Measurements from ENCODE around the gene USPL1.

The USPL1 gene

DNA sequence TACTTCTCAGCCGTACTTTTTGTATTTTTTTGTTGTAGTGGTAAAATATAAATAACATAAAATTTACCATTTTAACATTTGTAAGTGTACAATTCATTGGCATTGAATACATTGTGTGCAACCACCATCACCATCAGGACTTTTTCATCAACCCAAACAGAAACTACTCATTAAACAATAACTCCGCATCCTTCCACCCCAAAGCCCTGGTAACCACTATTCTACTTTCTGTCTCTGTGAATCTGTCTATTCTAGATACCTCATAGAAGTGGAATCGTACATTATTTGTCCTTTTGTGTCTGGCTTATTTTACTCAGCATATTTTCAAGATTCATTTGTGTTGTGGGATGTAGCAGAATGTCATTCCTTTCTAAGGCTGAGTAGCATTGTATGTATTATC is 38.5 kb downstream of the USPL1 start:
- no peak for DNase-seq (ENCODE audit: low read depth, low spot score)

DNA sequence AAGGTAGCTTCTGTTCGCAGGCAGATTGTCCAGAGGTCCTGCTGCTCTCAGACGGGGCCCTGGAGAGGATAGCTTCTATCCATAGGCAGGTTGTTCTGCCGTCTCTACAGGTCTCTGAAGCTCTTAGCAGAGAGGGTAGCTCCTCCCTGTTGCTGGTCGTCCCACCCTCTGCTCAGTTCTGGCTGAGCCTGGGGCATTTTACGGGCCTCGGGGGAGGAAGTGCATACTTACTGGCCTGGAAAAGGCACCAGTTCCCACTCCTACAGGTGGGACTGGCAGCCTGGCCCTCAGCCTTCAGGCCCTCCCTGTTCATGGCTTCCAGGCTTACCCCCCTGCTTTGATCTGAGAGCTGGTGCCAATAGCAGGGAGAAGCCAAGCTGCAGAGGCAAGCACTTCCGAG is 42.3 kb downstream of the USPL1 start:
- DNase-seq (ENCODE audit: low read depth, low spot score): no peak

- DNase-seq (ENCODE audit: low read depth, low spot score): no peak
These were observed 43.1 kb downstream of the USPL1 start for GRCh38 chr13:30660796-30661195.

GRCh38 chr13:30664689-30665275 is 47.1 kb downstream of the USPL1 start:
- no peak for DNase-seq (ENCODE audit: low read depth, low spot score)

DNA sequence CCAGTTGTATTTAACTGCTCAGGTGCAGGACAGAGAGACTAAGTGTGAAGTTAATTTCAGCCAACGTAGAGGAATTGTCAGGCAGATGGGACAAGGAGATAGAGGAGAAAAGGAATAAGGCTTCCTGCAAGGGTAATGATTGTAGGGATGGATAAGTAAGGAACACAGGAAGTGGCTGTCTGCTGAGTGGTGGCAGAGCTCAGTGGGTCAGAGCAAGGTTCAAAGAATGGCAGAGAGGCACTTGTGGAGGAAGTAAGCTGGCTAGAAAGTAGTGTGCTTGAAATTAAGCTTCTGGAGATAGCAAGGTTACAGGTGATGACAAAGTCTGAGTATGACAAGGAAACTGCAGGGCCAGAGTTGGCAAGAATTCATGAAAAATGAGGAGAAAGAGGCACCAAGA is 47.9 kb downstream of the USPL1 start:
- DNase-seq (ENCODE audit: low read depth, low spot score): no peak

DNA sequence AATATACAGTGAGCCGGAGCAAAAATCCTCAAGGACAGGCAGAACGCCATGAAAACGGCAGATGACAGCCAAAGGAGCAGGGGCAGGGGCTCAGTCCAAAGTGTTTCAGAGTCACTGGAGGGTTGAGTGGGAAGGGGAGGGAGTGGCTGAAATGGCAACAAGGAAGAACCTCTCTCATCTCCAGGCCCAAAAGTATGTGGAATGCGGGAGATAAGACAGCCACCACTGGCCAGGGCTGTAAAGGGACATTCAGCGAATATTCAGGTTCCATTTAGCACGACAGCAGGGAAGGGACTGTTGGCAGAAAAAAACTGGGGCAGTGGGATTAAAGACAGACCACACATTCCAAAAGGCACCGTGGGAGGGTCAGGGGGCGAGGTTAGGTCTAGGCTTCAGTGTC is 48.4 kb downstream of the USPL1 start:
- no peak for DNase-seq (ENCODE audit: low read depth, low spot score)

- DNase-seq (ENCODE audit: low read depth, low spot score): no peak
These were observed 49.3 kb downstream of the USPL1 start for GRCh38 chr13:30667014-30667413.

DNA sequence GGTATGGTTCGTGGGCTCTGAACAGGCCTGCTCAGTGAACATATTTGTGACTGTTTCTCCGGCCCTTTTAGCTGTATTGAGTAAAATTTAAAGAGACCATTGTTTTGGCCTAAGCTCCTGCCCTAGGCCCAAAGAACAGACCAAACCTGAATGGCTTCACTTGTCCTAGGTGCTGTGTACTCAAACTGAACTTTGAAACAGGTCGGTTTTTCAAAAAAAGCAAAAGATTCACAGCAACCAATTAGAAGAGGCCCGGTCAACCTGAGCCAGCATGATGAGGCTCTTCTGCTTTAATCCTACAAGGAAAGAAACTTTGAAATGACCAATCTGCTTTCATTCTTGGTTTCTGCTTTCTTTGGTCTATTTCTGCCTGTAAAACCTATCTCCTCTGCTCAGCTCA is 50.6 kb downstream of the USPL1 start:
- DNase-seq (ENCODE audit: low read depth, low spot score): no peak

GRCh38 chr13:30671271-30671815 is 53.6 kb downstream of the USPL1 start:
- DNase-seq (ENCODE audit: low read depth, low spot score): no peak

DNA sequence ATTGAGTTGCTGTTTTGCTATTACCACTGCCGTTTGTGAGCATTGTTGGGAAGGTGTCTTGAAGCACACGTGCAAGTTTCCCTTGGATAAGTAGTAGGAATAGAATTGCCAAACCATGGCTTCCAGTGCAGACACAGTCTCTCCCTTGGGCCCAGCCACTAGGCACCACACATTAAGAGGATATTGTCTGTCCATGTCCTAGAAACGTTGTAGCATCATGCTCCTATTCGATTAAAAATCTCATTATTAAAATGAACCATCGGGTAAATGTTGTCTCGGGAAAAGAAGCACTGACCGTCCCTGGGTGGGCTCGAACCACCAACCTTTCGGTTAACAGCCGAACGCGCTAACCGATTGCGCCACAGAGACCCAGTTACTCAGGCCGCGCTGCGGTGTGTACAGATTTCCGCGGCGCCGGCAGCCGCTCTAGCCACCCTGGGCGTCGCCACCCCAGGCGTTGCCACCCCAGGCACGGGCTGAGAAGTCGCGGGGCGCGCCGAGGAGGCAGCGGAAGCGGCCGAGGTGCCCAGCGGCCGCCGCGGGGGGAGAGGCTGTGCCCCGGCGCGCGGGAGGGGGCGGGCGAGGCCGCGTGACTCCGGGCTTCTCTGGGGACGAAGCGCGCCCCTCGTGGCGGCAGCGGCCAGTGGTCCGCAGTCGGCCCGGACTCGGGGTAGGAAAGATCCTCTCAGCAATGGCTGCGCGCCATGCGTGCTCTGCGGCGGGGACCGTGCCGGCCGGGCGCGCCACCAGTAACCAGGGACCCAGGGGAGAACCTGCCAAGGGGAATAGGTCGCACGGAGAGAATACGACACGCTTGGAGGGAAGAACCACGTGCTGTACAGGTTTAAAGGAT is 56.2 kb downstream of the USPL1 start:
- peak; percentile 71 for DNase-seq (ENCODE audit: low read depth, low spot score)

DNA sequence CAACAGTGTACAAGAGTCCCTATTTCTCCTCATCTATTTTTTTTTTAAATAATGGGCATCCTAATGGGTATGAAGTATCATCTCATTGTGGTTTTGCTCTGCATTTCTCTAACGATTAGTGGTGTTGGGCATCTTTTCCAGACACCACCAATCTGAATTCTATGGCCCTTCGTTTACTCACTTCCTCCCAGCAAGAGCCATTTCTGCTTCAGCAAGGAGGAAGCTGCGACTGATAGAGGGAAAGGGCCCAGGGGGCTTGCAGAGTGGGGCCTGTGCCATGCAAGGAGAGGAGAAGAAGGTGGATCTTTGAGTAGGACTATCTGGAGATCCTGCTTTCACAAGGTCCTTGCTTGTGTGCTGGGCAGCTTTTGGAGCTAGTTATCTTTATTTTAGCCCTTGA is 58.0 kb downstream of the USPL1 start:
- DNase-seq (ENCODE audit: low read depth, low spot score): no peak

GRCh38 chr13:30676672-30677071 is 59.0 kb downstream of the USPL1 start:
- no peak for DNase-seq (ENCODE audit: low read depth, low spot score)

DNA sequence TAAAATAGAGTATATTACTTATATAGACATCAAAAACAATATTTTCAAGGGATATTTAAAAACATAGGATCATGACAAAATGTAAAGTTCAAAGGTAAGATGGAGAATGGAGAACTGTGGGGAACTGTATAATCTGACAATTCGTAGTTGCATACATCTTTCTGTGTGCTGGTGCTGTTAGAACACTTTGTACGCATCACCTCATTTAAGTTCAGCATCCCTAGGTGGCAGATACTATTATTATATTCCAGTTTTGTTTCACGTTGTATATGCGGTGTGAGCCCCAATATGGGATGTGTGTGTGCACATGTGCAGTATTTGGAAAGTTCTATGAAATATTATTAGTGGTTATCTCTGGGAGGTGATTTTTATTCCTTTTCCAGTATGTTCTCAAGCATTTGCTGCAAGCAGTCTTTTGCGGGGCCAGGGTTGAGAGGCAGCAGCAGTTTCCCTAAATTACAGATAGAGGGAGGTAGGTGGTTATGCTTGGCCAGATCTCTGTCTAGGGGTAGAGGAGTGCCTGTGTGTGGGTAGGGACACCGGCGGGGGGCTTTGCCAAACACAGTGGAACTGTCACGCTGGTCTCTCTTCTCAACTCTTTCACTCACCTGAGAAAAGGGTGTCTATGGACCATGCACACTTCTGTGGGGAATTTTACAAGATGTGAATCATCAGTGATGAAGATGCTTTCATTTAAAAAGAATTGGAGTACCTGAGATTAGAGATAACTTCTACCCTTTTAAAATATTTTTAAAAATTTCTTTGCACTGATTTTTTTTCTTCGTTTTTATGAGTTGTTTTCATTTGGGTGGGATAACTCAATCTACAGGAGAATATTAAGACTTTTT is 62.0 kb downstream of the USPL1 start:
- no peak for DNase-seq (ENCODE audit: low read depth, low spot score)

DNA sequence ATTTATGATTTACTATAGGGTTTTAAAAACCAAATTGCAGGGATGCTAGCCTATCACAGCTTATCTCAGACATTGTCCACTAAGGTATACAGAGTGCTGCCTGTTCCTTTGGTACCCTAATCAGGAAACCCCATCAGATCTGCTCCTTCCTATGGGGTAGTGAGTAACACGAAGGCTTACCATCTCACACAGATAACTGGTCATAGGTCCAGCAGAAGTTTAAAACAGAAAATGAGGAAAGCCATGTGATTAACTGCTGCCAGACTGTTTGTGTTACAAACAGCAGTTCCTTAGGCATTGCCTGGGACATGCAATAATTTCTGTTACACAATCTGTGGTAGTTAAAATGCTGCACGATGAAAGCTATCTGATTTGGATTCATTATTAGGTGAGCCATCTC is 64.1 kb downstream of the USPL1 start:
- DNase-seq (ENCODE audit: low read depth, low spot score): no peak

- DNase-seq (ENCODE audit: low read depth, low spot score): no peak
These were observed 67.7 kb downstream of the USPL1 start for GRCh38 chr13:30685320-30685859.

DNA sequence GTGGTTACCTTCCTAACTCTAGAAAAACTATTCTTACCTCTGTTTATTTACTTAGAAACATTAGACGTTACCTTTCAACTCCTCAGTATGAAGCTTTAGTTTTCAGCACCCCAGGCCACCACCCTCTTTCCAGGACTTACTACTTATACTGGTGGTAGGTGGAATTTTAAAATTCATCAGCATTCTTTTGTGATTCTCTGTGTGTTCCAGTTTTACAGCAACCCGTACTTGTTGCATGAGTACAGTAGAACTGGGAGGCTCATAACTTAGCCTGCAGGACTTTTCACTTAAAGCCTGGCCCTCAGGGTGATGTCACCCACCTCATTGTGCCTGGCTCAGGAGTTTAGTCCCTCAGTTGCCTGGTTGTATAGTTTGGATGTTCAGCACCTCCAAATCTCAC is 68.3 kb downstream of the USPL1 start:
- no peak for DNase-seq (ENCODE audit: low read depth, low spot score)

DNA sequence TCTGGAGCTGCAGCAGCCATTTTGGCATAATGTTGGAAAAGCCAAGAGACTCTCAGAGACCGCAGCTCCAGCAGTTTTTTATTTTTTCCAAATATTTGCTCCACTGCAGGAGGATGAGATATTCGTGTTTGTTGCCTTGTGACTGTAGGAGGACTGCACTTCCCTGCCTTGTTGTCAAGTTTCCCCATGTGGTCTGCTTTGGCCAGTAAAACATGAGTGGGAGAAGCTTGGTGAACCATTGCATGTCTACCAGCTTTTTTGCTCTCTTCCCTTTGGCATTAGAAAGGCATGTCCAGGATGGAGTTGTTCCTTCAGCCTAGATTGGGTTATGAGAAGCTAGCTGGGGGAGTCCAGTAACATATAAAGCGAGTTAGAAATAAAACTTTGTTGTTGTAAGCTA is 69.9 kb downstream of the USPL1 start:
- no peak for DNase-seq (ENCODE audit: low read depth, low spot score)

- DNase-seq (ENCODE audit: low read depth, low spot score): no peak
These were observed 72.0 kb downstream of the USPL1 start for GRCh38 chr13:30689752-30690151.

DNA sequence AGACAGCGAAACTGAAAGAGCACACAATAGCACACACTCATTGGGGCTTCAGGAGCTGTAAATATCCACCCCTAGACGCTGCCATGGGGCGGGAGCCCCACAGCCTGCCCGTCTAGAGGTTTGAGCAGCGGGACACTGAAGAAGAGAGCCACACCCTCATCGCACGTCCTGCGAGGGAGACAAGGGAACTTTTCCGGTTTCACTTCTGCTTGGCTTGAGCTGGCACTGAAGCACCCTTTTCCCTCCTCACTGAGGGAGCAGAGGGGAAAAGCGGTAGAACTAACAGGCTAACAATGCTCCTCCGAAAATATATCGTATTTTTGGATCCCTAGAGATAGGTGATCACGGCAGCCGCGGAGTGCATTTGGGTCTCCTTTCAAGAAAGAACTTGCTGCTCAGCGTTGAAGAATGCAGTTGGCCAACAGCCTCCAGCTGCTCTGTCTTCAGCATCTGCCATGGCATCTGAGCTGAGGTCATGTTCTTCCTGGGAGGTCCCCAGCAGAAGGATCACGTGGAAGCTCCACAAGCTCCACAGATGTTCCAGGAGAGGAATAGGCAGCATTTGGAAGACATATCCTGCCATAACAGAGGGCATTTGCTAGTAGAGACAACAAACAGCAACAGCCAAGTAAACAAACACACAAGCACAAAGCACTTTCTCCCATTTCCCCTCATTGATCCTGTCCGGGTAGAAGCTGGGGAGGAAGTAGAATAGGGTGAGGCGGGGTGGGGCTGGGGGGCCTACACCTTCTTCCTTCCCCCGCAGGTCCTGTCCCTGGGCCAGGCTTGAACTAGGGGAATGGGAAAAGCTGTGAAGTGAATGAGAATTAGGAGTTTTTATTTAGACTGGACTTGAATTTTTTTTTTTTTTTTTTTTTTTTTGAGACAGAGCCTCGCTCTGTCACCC is 72.8 kb downstream of the USPL1 start:
- DNase-seq (ENCODE audit: low read depth, low spot score): no peak

DNA sequence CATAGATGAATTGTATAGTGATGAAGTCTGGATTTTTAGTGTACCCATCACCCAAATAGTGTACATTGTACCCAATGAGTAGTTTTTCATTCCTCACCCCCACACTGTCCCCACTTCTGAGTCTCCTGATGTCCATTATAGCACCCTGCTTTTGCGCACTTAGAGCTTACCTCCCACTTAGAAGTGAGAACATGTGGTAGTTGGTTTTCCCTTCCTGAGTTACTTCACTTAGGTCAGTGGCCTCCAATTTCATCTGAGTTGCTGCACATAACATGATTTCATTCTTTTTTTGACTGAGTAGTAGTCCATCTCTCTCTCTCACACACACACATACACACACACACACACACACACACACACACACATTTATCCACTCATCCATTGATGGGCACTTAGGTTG is 74.4 kb downstream of the USPL1 start:
- no peak for DNase-seq (ENCODE audit: low read depth, low spot score)

Measured in activated CD4-positive, CD25-positive, alpha-beta regulatory T cell treated with anti-CD3 and anti-CD28 coated beads, Interleukin-2, amount 50 U/mL, for 16 hours (primary cell).